ENCODE data around the gene MTCH1.
"Not testable (repeated sequence)": the region's sequence is repeated elsewhere in the genome, so short reads cannot be mapped to it uniquely, and the experiment has no call there.

MTCH1 gene

GRCh38 chr6:36949636-36950035 is 36.4 kb downstream of the MTCH1 start:
- TF ChIP-seq, protein P1, sequence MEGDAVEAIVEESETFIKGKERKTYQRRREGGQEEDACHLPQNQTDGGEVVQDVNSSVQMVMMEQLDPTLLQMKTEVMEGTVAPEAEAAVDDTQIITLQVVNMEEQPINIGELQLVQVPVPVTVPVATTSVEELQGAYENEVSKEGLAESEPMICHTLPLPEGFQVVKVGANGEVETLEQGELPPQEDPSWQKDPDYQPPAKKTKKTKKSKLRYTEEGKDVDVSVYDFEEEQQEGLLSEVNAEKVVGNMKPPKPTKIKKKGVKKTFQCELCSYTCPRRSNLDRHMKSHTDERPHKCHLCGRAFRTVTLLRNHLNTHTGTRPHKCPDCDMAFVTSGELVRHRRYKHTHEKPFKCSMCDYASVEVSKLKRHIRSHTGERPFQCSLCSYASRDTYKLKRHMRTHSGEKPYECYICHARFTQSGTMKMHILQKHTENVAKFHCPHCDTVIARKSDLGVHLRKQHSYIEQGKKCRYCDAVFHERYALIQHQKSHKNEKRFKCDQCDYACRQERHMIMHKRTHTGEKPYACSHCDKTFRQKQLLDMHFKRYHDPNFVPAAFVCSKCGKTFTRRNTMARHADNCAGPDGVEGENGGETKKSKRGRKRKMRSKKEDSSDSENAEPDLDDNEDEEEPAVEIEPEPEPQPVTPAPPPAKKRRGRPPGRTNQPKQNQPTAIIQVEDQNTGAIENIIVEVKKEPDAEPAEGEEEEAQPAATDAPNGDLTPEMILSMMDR (IDR thresholded peaks at IDR 0.05; ENCODE audit: low read depth, low read length), result no peak
- no peak overlapping the region for H3K4me3 ChIP-seq (replicated peaks in 1 of 2; ENCODE audit: low read depth in 2 of 2, low read length in 2 of 2)
- peak; percentile 32 to 75 for DNase-seq (ENCODE audit: low read depth in 2 of 2)

GRCh38 chr6:36949076-36949475 is 36.9 kb downstream of the MTCH1 start:
- not testable (repeated sequence) for H3K4me3 ChIP-seq (replicated peaks in 1 of 2; ENCODE audit: low read depth in 2 of 2, low read length in 2 of 2); DNase-seq (ENCODE audit: low read depth in 2 of 2)

- no peak overlapping the region for H3K4me3 ChIP-seq (replicated peaks in 1 of 2; ENCODE audit: low read depth in 2 of 2, low read length in 2 of 2)
- DNase-seq (ENCODE audit: low read depth in 2 of 2), result no peak
- TF ChIP-seq, protein P1 (IDR thresholded peaks at IDR 0.05; ENCODE audit: low read depth, low read length), result no peak
Measured at GRCh38 chr6:36947570-36948351, 38.2 kb downstream of the MTCH1 start.

DNA sequence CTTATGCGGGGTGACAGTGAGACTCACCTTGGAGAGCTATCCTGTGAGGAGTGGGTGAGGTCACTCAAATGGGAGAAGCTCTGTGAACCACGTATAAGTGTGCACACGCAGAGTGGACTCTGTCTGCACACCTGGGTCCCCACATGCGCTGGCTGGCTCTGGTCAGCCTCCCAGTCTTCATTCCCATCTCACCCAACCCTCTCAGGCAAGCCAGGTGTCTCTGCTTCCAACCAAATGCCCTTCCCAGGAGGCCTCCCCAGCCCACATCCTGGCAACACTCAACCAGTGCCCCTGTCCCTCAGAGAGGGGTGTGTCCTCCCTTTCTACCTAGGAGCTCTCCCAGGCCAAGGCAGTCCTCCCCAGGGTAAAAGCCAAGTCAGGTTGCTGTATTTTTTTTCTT is 39.5 kb downstream of the MTCH1 start:
- no peak overlapping the region for H3K4me3 ChIP-seq (replicated peaks in 1 of 2; ENCODE audit: low read depth in 2 of 2, low read length in 2 of 2)
- no peak for DNase-seq (ENCODE audit: low read depth in 2 of 2)
- TF ChIP-seq, protein P1 (IDR thresholded peaks at IDR 0.05; ENCODE audit: low read depth, low read length), result no peak

- TF ChIP-seq, protein P1 (IDR thresholded peaks at IDR 0.05; ENCODE audit: low read depth, low read length), result no peak
- no peak for DNase-seq (ENCODE audit: low read depth in 2 of 2)
Measured at GRCh38 chr6:36945301-36945700, 40.7 kb downstream of the MTCH1 start.

DNA sequence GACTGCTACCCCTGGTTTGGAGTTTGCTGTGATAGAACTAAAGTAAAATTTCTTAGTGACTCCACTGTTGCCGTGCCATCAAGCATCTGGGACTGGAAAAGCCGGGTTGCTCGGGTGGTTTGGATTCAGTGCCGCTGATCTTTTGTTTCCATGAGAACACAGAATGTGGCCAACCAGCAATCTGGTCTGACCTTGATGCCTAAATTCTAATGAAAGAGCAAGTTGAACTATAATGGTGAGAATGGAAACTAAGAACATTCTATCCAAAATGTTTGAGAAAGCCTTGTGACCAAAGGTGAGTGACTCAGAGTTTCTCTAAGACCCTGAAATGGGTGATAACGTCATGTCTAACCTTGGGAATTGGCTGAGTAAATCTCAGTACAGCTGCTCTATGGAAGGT is 41.3 kb downstream of the MTCH1 start:
- no peak overlapping the region for H3K4me3 ChIP-seq (replicated peaks in 1 of 2; ENCODE audit: low read depth in 2 of 2, low read length in 2 of 2)
- TF ChIP-seq, protein P1 (IDR thresholded peaks at IDR 0.05; ENCODE audit: low read depth, low read length), result no peak
- no peak for DNase-seq (ENCODE audit: low read depth in 2 of 2)

More at GRCh38 chr6:36945301-36945700, 40.7 kb downstream of the MTCH1 start:
- H3K4me3 ChIP-seq (replicated peaks in 1 of 2; ENCODE audit: low read depth in 2 of 2, low read length in 2 of 2), result no peak overlapping the region

DNA sequence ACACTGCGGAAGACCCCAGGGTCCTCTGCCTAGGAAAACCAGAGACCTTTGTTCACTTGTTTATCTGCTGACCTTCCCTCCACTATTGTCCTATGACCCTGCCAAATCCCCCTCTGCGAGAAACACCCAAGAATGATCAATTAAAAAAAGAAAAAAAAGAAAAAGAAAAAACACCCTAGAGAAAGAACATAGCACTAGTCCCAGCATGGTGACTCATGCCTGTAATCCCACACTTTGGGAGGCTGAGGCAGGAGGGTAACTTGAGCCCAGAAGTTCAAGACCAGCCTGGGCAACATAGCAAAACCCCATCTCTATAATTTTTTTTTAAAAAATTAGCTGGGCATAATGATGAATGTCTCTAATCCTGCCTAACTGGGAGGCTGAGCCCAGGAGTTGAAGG is 43.7 kb downstream of the MTCH1 start:
- H3K4me3 ChIP-seq (replicated peaks in 1 of 2; ENCODE audit: low read depth in 2 of 2, low read length in 2 of 2); DNase-seq (ENCODE audit: low read depth in 2 of 2): not testable (repeated sequence)

DNA sequence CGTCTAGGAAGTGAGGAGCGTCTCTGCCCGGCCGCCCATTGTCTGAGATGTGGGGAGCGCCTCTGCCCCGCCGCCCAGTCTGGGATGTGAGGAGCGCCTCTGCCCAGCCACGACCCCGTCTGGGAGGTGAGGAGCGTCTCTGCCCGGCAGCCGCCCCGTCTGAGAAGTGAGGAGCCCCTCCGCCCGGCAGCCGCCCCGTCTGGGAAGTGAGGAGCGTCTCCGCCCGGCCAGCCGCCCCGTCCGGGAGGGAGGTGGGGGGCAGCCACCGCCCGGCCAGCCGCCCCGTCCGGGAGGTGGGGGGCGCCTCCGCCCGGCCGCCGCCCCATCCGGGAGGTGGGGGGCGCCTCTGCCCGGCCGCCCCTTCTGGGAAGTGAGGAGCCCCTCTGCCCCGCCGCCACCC is 44.4 kb downstream of the MTCH1 start:
- not testable (repeated sequence) for DNase-seq (ENCODE audit: low read depth in 2 of 2); H3K4me3 ChIP-seq (replicated peaks in 1 of 2; ENCODE audit: low read depth in 2 of 2, low read length in 2 of 2)
